Ovary (tissue), 9 donors: ENCODE measurements around the gene CCDC148. TPM values are rescaled to one million over a fixed set of nuclear protein-coding genes. Genes with fewer than 3 reads are reported as not detected.

ENCODE experiments used
- DNase-seq, 5 donors: peaks; one replicate each; pipeline ENCODE4 v3.0.0-alpha.2; 2019 to 2020
- H3K27ac ChIP-seq, 2 donors: fragments of 200-600 bp; one replicate each; pipeline versions ENCODE4 v1.5.1 to v1.8.0; 2019 to 2022
- H3K27me3 ChIP-seq: fragments of 200-600 bp; one replicate; pipeline ENCODE4 v1.8.0; 2022
- H3K36me3 ChIP-seq: fragments of 200-600 bp; sonication (generic); one replicate; pipeline ENCODE4 v1.5.1; 2019
- H3K4me1 ChIP-seq: one replicate; pipeline ENCODE4 v1.8.1; 2013; ENCODE audit warnings: mild to moderate bottlenecking, moderate library complexity; ENCODE audit not compliant: insufficient read depth
- H3K4me3 ChIP-seq: fragments of 200-600 bp; sonication (generic); one replicate; pipeline ENCODE4 v1.5.1; 2017
- H3K9me3 ChIP-seq, 2 donors: fragments of 200-600 bp in 1 of 2; sonication (generic) in 1 of 2; one replicate each; pipeline versions ENCODE4 v1.5.1 to v1.8.1; 2013 to 2019; ENCODE audit warnings: mild to moderate bottlenecking in 1 of 2, moderate library complexity in 1 of 2
- CTCF ChIP-seq, 3 donors: fragments of 450-650 bp in 2 of 3; fragments of 200-600 bp in 1 of 3; IDR thresholded peaks; one replicate each; pipeline versions ENCODE4 v1.5.1 to v1.8.0; 2016 to 2022; ENCODE audit warnings: antibody characterized with exemption in 3 of 3, mild to moderate bottlenecking in 1 of 3
- EP300 ChIP-seq: sonication (generic); formaldehyde crosslinking; IDR thresholded peaks from one replicate; pipeline ENCODE4 v1.6.1; 2017; ENCODE audit warnings: antibody characterized with exemption
- POLR2A ChIP-seq: fragments of 450-650 bp; IDR thresholded peaks from one replicate; pipeline ENCODE4 v1.6.1; 2017; ENCODE audit warnings: antibody characterized with exemption, mild to moderate bottlenecking, moderate library complexity
- WGBS, 3 donors: extraction: QIAGEN DNeasy Blood & Tissue Kit in 1 of 3; methylation state at CpG; one replicate each; pipeline versions ENCODE4 v1.1.5 to v1.1.7; 2013 to 2017; 5-methylcytosine and 5-hydroxymethylcytosine counted together
- intact Hi-C, 4 donors: fragments of 100-400 bp; cut with DNase I; formaldehyde crosslinking; loops; one replicate each; pipeline versions ENCODE4 v1.11.0 to v1.15.1; 2022 to 2023
- polyA plus RNA-seq, 2 donors: library from polyadenylated mRNA; stranded (reverse); fragments of 200-250 nt in 1 of 2; fragments of 350-450 nt in 1 of 2; fragmentation: Illumina TruSeq in 1 of 2; extraction: RNeasy Lipid Tissue Mini Kit (QIAGEN cat#74804) in 1 of 2; gene quantifications; one replicate each; pipeline ENCODE4 v1.2.3, GENCODE V29; 2013 to 2014
- total RNA-seq, 7 donors: library from RNA; depleted of rRNA in 2 of 7; stranded (reverse); fragments of >200 nt in 2 of 7; fragmentation: NEBNext Ultra II Directional in 3 of 7; extraction: Animal tissue kit (Norgen Biotek cat#: 25700) in 3 of 7; gene quantifications; one replicate each; pipeline versions ENCODE4 v1.1.0 to v1.2.4, GENCODE V29; 2016 to 2023
- donor health status: DM: no; HTN: no; CAD: no; lungs with moderate emphysema.
- donor health status: DM: no; HTN: no; CAD: no.
- donor health status: Bipolar disorder and iron deficiency.
- donor health status: DM: yes; HTN: yes; CAD: no.
- donor health status: DM: no; HTN: no; CAD: no.
- donor health status: DM: yes; HTN: yes; CAD: no.

Gene CCDC148
- total and polyA plus RNA-seq, 9 donors, result 0.80 to 6.6 (median 3.5) TPM

GRCh38 chr2:158325031-158325781, 131.3 kb downstream of the CCDC148 start:
- Histone ChIP-seq H3K9me3 (no peaks in the 10 kb centered on the region), H3K4me3 (no peak overlapping the region), H3K27ac (no peak overlapping the region), H3K36me3 (no peaks in the 10 kb centered on the region), H3K27me3 (no peaks in the 10 kb centered on the region), H3K4me1 (no peaks in the 10 kb centered on the region)
- DNase-seq, result no peak
- intact Hi-C loops, result no loop called here
- 74 to 93% (median 77%) methylated on average over 5 of the region's 5 CpGs for WGBS, 3 donors
- TF ChIP-seq CTCF (IDR thresholded peaks at IDR 0.05), result no peak
- no peak for TF ChIP-seq EP300
- TF ChIP-seq POLR2A, result no peak

- TF ChIP-seq POLR2A, result no peak
- TF ChIP-seq EP300, result no peak
- Histone ChIP-seq H3K9me3 (no peaks in the 10 kb centered on the region), H3K27ac (no peak overlapping the region), H3K36me3 (no peaks in the 10 kb centered on the region), H3K4me3 (no peak overlapping the region), H3K4me1 (no peaks in the 10 kb centered on the region), H3K27me3 (no peaks in the 10 kb centered on the region)
- WGBS, 3 donors, result 93 to 98% (median 95%) methylated on average over 1 of the region's 1 CpG
- DNase-seq, result no peak
- intact Hi-C loops, result no loop called here
Measured at GRCh38 chr2:158323381-158323780, 133.2 kb downstream of the CCDC148 start.

GRCh38 chr2:158321264-158321663, 135.3 kb downstream of the CCDC148 start:
- H3K27ac ChIP-seq, result no peak overlapping the region
- no peaks in the 10 kb centered on the region for H3K27me3 ChIP-seq
- WGBS, 3 donors, result 22 to 27% (median 25%) methylated on average over 3 of the region's 3 CpGs
- H3K36me3 ChIP-seq, result no peaks in the 10 kb centered on the region
- DNase-seq, result no peak
- TF ChIP-seq POLR2A (no peak), CTCF (IDR thresholded peaks at IDR 0.05) (no peak), EP300 (no peak)
- H3K4me3 ChIP-seq, result no peak overlapping the region
- no peaks in the 10 kb centered on the region for H3K4me1 ChIP-seq
- H3K9me3 ChIP-seq, result no peaks in the 10 kb centered on the region
- intact Hi-C loops, result no loop called here

DNA sequence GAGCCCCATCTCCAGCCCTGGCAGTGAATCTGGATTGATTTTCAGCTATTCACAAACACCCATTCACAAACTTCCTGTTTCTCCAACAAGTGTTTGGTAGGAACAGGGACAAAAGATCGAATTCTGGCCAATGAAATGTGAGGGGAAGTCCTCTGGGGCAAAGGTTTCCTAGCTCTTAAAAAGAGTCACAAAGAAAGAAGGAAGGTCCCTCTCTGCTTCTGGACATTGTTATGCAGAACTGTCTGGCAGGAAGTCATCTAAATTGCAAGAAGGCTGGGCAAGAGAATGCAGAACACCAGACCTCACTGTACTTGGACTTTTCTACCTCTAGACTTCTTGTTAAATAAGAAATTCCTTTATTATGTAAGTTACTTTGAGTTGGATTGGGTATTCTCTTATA, 137.3 kb downstream of the CCDC148 start:
- Histone ChIP-seq H3K36me3 (no peaks in the 10 kb centered on the region), H3K27me3 (no peaks in the 10 kb centered on the region), H3K9me3 (no peaks in the 10 kb centered on the region), H3K27ac (no peak overlapping the region), H3K4me1 (no peaks in the 10 kb centered on the region), H3K4me3 (no peak overlapping the region)
- TF ChIP-seq CTCF (IDR thresholded peaks at IDR 0.05), result no peak
- no peak for DNase-seq
- intact Hi-C loops, result no loop called here
- 78 to 85% (median 84%) methylated on average over 1 of the region's 1 CpG for WGBS, 3 donors

DNA sequence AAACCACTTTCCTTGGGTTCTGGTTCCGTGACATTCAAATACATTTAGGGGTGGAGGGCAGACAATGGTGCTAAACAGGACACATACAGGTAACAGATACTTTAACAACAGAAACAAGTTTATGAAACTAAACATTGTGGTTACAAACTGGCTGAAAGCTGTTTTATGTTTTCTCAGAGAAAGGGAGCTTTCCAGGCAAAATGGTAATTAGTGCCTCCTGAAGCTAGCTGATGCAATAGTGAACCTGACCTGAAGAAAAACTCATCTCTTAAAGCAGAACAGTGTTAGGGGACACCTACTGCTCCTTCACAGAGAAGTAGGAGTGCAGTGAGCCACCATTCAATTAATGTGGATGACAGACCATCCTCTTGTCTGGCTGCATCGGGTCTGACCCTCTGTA, 138.9 kb downstream of the CCDC148 start:
- no peak for TF ChIP-seq POLR2A
- Histone ChIP-seq H3K9me3 (no peaks in the 10 kb centered on the region), H3K27ac (no peak overlapping the region), H3K36me3 (no peaks in the 10 kb centered on the region), H3K4me3 (no peak overlapping the region), H3K27me3 (no peaks in the 10 kb centered on the region), H3K4me1 (no peaks in the 10 kb centered on the region)
- intact Hi-C loops, result no loop called here
- no peak for DNase-seq
- 86 to 90% (median 90%) methylated on average over 2 of the region's 2 CpGs for WGBS, 3 donors
